Lower leg skin (tissue), 4 donors: ENCODE results near the gene PWWP3B. TPM values are rescaled to one million over a fixed set of nuclear protein-coding genes. Genes with fewer than 3 reads are reported as not detected.
"Not testable (repeated sequence)": the region's sequence is repeated elsewhere in the genome, so short reads cannot be mapped to it uniquely, and the experiment has no call there.

Experiments used
- DNase-seq, 2 donors: peaks; one replicate each; pipeline ENCODE4 v3.0.0-alpha.2; 2019; ENCODE audit warnings: low spot score in 2 of 2
- H3K4me3 ChIP-seq: fragments of 200-600 bp; sonication (generic); 2 replicates; pipeline ENCODE4 v1.5.1; 2017; ENCODE audit warnings: mild to moderate bottlenecking, low read depth; ENCODE audit not compliant: poor library complexity, severe bottlenecking
- POLR2A ChIP-seq, 2 donors: fragments of 450-650 bp; IDR thresholded peaks; one replicate each; pipeline ENCODE4 v1.6.1; 2016 to 2017; ENCODE audit warnings: antibody characterized with exemption in 2 of 2, mild to moderate bottlenecking in 1 of 2, moderate library complexity in 1 of 2
- WGBS, 2 donors: methylation state at CpG; one replicate each; pipeline ENCODE4 v1.1.5; 2018; 5-methylcytosine and 5-hydroxymethylcytosine counted together
- intact Hi-C: fragments of 100-400 bp; cut with DNase I; formaldehyde crosslinking; loops from one replicate; pipeline ENCODE4 v1.15.0; 2023; ENCODE audit warnings: low total_unique reads
- total RNA-seq, 4 donors: library from RNA; depleted of rRNA; stranded (reverse); fragments of >200 nt; gene quantifications; one replicate each; pipeline ENCODE4 v1.1.0, GENCODE V29; 2016
- TF ChIP-seq, protein P1 (sequence below), 3 donors: fragments of 450-650 bp; IDR thresholded peaks; one replicate each; pipeline ENCODE4 v1.5.1; 2016; ENCODE audit warnings: antibody characterized with exemption in 3 of 3, mild to moderate bottlenecking in 3 of 3, moderate library complexity in 2 of 3

The PWWP3B gene
- total RNA-seq, 4 donors from 2014 or later: 0.32 to 0.91 (median 0.46) TPM; not detected in 1

DNA sequence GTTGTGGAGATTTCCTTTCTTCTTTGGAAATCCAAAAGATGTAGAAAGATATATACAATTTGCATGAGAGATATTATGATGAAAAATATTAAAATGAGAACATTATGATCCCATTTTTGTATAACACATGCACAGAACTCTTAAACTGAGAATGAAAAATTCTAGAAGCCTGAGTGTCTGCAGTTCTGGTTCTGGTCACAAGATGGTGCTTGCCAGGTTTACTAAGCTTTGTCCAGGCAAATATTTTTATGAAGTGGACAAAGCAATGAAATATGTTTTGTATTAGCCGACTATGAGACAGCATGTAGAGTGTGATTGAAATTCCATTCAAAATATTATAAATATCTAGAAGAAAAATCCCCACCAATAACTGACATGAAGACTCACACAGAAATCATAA lies 2.2 kb downstream of the PWWP3B start:
- no peak overlapping the region for H3K4me3 ChIP-seq
- intact Hi-C loops: no loop called here
- no peak for DNase-seq
- 36 to 50% methylated on average over 1 of the region's 1 CpG for WGBS, 2 donors
- TF ChIP-seq, protein P1, sequence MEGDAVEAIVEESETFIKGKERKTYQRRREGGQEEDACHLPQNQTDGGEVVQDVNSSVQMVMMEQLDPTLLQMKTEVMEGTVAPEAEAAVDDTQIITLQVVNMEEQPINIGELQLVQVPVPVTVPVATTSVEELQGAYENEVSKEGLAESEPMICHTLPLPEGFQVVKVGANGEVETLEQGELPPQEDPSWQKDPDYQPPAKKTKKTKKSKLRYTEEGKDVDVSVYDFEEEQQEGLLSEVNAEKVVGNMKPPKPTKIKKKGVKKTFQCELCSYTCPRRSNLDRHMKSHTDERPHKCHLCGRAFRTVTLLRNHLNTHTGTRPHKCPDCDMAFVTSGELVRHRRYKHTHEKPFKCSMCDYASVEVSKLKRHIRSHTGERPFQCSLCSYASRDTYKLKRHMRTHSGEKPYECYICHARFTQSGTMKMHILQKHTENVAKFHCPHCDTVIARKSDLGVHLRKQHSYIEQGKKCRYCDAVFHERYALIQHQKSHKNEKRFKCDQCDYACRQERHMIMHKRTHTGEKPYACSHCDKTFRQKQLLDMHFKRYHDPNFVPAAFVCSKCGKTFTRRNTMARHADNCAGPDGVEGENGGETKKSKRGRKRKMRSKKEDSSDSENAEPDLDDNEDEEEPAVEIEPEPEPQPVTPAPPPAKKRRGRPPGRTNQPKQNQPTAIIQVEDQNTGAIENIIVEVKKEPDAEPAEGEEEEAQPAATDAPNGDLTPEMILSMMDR (IDR thresholded peaks at IDR 0.05): no peak
- TF ChIP-seq POLR2A (IDR thresholded peaks at IDR 0.05): no peak

DNA sequence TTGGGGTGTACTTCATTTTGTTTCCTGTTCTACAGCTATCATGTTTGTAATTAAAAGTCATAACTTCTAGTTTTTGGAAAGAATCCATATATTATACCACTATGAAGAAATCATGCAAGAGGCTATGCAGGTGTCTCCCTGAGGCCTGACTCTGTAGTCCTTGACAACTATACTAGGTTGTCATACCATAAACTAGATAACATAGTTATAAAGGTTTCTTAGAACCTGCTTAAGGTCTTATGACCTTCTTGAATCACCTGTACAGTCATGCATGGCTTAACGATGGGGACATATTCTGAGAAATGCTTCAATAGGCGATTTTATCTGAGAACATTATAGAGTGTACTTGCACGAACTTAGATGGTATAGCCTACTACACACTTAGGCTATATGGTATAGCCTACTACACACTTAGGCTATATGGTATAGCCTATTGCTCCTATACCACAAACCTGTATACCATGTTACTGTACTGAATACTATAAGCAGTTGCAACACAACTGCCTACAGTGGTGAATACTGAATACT lies 3.3 kb downstream of the PWWP3B start:
- 53 to 71% methylated on average over 3 of the region's 3 CpGs for WGBS, 2 donors
- DNase-seq: no peak
- no peak for TF ChIP-seq POLR2A (IDR thresholded peaks at IDR 0.05)
- TF ChIP-seq, protein P1 (IDR thresholded peaks at IDR 0.05): no peak
- intact Hi-C loops: no loop called here
- H3K4me3 ChIP-seq: no peak overlapping the region

DNA sequence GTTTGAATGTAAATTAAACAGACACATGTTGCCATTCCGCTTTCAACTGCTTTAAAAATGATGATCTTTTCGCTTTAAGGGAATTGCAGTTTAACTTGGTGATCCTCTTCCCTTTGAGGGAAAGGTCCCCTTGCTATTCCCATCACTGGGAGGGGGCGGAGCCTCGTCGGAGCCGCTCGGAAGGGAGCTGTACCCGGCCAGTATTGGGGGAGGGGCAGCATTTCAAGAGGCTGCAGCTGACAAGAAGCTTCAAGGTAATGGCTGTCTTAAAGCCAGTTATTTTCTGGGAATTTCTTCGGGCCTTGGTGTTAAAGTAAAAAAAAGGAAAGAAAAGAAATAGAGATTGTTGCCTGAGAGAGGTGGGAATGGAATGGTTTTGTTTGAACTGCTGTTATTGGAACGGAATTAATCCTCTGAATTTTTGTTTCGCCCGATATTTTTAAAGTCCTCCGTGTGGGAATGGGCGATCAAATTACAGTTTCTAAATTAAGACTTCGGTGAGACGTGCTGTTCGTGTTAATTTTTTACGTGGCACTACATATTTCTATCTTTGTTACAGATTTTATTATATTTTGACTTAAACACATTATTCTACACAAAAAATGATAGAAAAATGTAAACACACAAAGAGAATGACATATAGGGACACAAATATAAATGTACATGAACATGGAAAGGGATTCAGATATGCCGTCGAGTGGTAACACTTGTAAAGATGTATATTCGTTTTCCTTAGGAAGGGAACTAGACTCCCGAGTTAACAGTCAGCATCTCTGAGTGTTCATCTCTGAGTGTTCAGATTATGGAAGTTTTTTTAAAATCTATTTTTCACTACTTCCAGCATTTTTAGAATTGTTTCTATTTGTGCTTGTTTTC lies 9.2 kb downstream of the PWWP3B start:
- DNase-seq: no peak
- intact Hi-C loops: no loop called here
- no peak for TF ChIP-seq POLR2A (IDR thresholded peaks at IDR 0.05)
- WGBS, 2 donors: 9 to 31% methylated on average over 22 of the region's 22 CpGs
- H3K4me3 ChIP-seq: no peak overlapping the region

DNA sequence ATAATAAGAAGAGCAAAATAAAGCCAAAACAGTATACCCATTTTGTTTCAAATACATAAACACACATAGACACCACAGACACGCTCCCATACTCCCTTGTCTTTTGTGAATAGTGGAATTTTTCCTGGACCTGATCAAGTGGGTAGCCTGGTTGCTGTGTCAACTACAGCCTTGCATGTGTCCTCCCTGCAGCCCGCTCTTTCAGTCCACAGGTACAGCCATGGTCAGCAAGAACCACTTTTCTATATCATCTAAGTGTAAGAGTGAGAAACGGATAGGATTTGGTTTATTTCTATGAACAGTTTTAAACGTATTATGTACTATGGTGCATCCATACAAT lies 9.8 kb downstream of the PWWP3B start:
- no peak for TF ChIP-seq POLR2A (IDR thresholded peaks at IDR 0.05)
- TF ChIP-seq, protein P1 (IDR thresholded peaks at IDR 0.05): no peak
- intact Hi-C loops: no loop called here
- 61 to 71% methylated on average over 4 of the region's 4 CpGs for WGBS, 2 donors
- no peak for DNase-seq
- no peak overlapping the region for H3K4me3 ChIP-seq

DNA sequence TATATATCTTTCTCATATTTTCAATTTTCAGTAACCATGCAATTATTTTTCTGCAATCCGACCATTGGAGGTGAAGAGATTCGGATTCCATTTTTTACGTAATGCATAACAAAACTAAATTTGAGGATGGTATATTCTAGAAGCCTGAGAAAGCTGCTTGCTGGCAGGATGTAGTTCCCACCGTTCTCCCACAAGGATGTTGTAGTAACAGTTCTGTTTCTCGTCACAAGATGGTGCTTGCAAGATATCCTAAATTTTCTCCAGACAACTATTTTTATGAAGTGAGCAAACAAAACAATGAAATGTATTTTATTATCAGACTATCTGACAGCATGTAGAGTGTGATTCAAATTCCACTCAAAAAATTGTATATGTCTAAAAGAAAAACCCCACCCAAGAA lies 10.7 kb downstream of the PWWP3B start:
- no peak overlapping the region for H3K4me3 ChIP-seq
- intact Hi-C loops: no loop called here
- 69 to 74% methylated on average over 5 of the region's 5 CpGs for WGBS, 2 donors
- TF ChIP-seq, protein P1 (IDR thresholded peaks at IDR 0.05): no peak
- TF ChIP-seq POLR2A (IDR thresholded peaks at IDR 0.05): no peak
- no peak for DNase-seq

DNA sequence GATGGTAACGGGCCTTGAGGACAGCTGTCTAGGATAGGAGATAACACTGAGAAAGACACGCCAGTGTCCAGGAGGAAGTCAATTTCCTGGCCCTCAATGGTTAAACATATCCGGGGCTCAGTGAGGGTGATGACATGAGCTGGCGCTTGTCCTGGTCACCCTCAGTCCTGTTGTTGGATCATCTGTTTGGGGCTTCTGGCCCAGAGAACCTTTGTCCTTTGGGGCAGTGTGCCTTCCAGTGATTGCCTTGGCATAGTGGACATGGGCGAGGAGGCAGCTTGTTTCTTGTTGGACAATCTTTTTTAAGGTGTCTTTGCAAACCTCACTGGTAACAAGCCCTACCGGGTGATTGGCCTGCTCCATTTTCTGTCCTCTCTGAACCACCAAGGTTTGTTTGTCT lies 15.6 kb downstream of the PWWP3B start:
- H3K4me3 ChIP-seq, DNase-seq, intact Hi-C loops: not testable (repeated sequence)
- 76 to 85% methylated on average over 3 to 6 of the region's 6 CpGs for WGBS, 2 donors
